Liver (tissue), 9 donors: Measurements from ENCODE around the gene SLC24A3. TPM values are rescaled to one million over a fixed set of nuclear protein-coding genes. Genes with fewer than 3 reads are reported as not detected.

Source experiments
- DNase-seq: peaks from one replicate; pipeline ENCODE4 v3.0.0-alpha.2; 2017; ENCODE audit warnings: low spot score
- H3K27ac ChIP-seq, 2 donors: one replicate each; pipeline ENCODE4 v1.7.0; 2013; ENCODE audit warnings: inconsistent platforms in 2 of 2, low read length in 2 of 2, control low read depth in 1 of 2, low read depth in 1 of 2, mild to moderate bottlenecking in 1 of 2
- H3K27me3 ChIP-seq, 4 donors: one replicate each; pipeline versions ENCODE4 v1.6.1 to v1.7.0; 2013; ENCODE audit warnings: low read length in 3 of 4, inconsistent platforms in 1 of 4, mild to moderate bottlenecking in 1 of 4, moderate library complexity in 1 of 4; ENCODE audit not compliant: control insufficient read depth in 4 of 4, insufficient read depth in 4 of 4
- H3K36me3 ChIP-seq, 4 donors: one replicate each; pipeline versions ENCODE4 v1.6.1 to v1.7.0; 2013; ENCODE audit warnings: low read length in 3 of 4, mild to moderate bottlenecking in 3 of 4, low read depth in 1 of 4, moderate library complexity in 1 of 4; ENCODE audit not compliant: control insufficient read depth in 4 of 4, insufficient read depth in 3 of 4
- H3K4me1 ChIP-seq, 4 donors: one replicate each; pipeline versions ENCODE4 v1.6.1 to v1.7.0; 2013; ENCODE audit warnings: low read length in 3 of 4, mild to moderate bottlenecking in 3 of 4, moderate library complexity in 1 of 4; ENCODE audit not compliant: control insufficient read depth in 4 of 4, insufficient read depth in 4 of 4
- H3K4me3 ChIP-seq, 3 donors: one replicate each; pipeline versions ENCODE4 v1.6.1 to v1.7.0; 2013; ENCODE audit warnings: low read length in 3 of 3, control low read depth in 1 of 3, low read depth in 1 of 3, mild to moderate bottlenecking in 1 of 3
- H3K9ac ChIP-seq, 2 donors: one replicate each; pipeline ENCODE4 v1.7.0; 2013; ENCODE audit warnings: low read length in 2 of 2, mild to moderate bottlenecking in 2 of 2, moderate library complexity in 2 of 2, control low read depth in 1 of 2, low read depth in 1 of 2
- H3K9me3 ChIP-seq, 4 donors: one replicate each; pipeline versions ENCODE4 v1.6.1 to v1.7.0; 2013; ENCODE audit warnings: low read length in 3 of 4; ENCODE audit not compliant: control insufficient read depth in 4 of 4
- ATF3 ChIP-seq: IDR thresholded peaks from 2 replicates; pipeline ENCODE4 v1.6.1; 2016; ENCODE audit warnings: antibody characterized with exemption
- EGR1 ChIP-seq, 2 donors: IDR thresholded peaks; 2 replicates each; pipeline ENCODE4 v1.6.1; 2016 to 2018; ENCODE audit warnings: antibody characterized with exemption in 2 of 2, low read depth in 2 of 2
- FOXA1 ChIP-seq: IDR thresholded peaks from 2 replicates; pipeline ENCODE4 v1.6.1; 2016; ENCODE audit warnings: antibody characterized with exemption
- FOXA2 ChIP-seq: IDR thresholded peaks from 2 replicates; pipeline ENCODE4 v1.6.1; 2016; ENCODE audit warnings: antibody characterized with exemption
- GABPA ChIP-seq, 2 donors: IDR thresholded peaks in 1 of 2; conservative IDR thresholded peaks in 1 of 2; 2 replicates each; pipeline ENCODE4 v1.6.1; 2016; ENCODE audit warnings: antibody characterized with exemption in 2 of 2, mild to moderate bottlenecking in 1 of 2, moderate library complexity in 1 of 2
- HNF4A ChIP-seq, 2 donors: conservative IDR thresholded peaks; 2 replicates each; pipeline ENCODE4 v1.6.1; 2016; ENCODE audit warnings: antibody characterized with exemption in 2 of 2, mild to moderate bottlenecking in 2 of 2
- HNF4G ChIP-seq: IDR thresholded peaks from 2 replicates; pipeline ENCODE4 v1.6.1; 2016; ENCODE audit warnings: antibody characterized with exemption
- JUND ChIP-seq, 2 donors: IDR thresholded peaks; 2 replicates each; pipeline ENCODE4 v1.6.1; 2016; ENCODE audit warnings: antibody characterized with exemption in 2 of 2
- MAX ChIP-seq: IDR thresholded peaks from 2 replicates; pipeline ENCODE4 v1.6.1; 2016; ENCODE audit warnings: antibody characterized with exemption
- NR2F2 ChIP-seq: IDR thresholded peaks from 2 replicates; pipeline ENCODE4 v1.6.1; 2016; ENCODE audit warnings: antibody characterized with exemption
- RAD21 ChIP-seq, 2 donors: IDR thresholded peaks; 2 replicates each; pipeline ENCODE4 v1.6.1; 2016; ENCODE audit warnings: antibody characterized with exemption in 2 of 2, mild to moderate bottlenecking in 2 of 2
- RXRA ChIP-seq, 2 donors: IDR thresholded peaks; 2 replicates each; pipeline ENCODE4 v1.6.1; 2017 to 2018; ENCODE audit warnings: antibody characterized with exemption in 2 of 2, mild to moderate bottlenecking in 1 of 2
- SP1 ChIP-seq: IDR thresholded peaks from 2 replicates; pipeline ENCODE4 v1.6.1; 2018; ENCODE audit warnings: antibody characterized with exemption, mild to moderate bottlenecking
- YY1 ChIP-seq: IDR thresholded peaks from 2 replicates; pipeline ENCODE4 v1.6.1; 2016; ENCODE audit warnings: antibody characterized with exemption, mild to moderate bottlenecking
- ZBTB33 ChIP-seq: IDR thresholded peaks from 2 replicates; pipeline ENCODE4 v1.6.1; 2016; ENCODE audit warnings: antibody characterized with exemption
- WGBS: extraction: QIAGEN DNeasy Blood & Tissue Kit; methylation state at CpG from one replicate; pipeline ENCODE4 v1.1.7; 2013; 5-methylcytosine and 5-hydroxymethylcytosine counted together
- polyA plus RNA-seq, 2 donors: library from polyadenylated mRNA; stranded (reverse) in 1 of 2; unstranded in 1 of 2; fragments of 200-250 nt in 1 of 2; fragments of >200 nt in 1 of 2; fragmentation: Nextera tagmentation in 1 of 2; extraction: Ambion mirVana in 1 of 2; gene quantifications; one replicate each; pipeline versions ENCODE4 v1.2.1 to v1.2.3, GENCODE V29; 2013 to 2015
- total RNA-seq, 2 donors: library from RNA; depleted of rRNA; stranded (reverse); fragments of >200 nt; gene quantifications; one replicate each; pipeline ENCODE4 v1.2.3, GENCODE V29; 2014
- TF ChIP-seq, protein P1 (sequence below): fragments of 150-350 bp; IDR thresholded peaks from 2 replicates; pipeline ENCODE4 v1.5.1; 2017; ENCODE audit warnings: improper control_type of control experiment, low read depth, low read length; ENCODE audit not compliant: missing input control
- TF ChIP-seq, protein P2 (sequence below): IDR thresholded peaks from 2 replicates; pipeline ENCODE4 v1.6.1; 2016; ENCODE audit warnings: antibody characterized with exemption, mild to moderate bottlenecking
- donor health status: healthy.
- donor health status: healthy.
- donor health status: healthy.
- donor health status: healthy.
- donor health status: healthy.

The SLC24A3 gene
- total and polyA plus RNA-seq, 4 donors: 0.28 to 1.8 (median 0.46) TPM

DNA sequence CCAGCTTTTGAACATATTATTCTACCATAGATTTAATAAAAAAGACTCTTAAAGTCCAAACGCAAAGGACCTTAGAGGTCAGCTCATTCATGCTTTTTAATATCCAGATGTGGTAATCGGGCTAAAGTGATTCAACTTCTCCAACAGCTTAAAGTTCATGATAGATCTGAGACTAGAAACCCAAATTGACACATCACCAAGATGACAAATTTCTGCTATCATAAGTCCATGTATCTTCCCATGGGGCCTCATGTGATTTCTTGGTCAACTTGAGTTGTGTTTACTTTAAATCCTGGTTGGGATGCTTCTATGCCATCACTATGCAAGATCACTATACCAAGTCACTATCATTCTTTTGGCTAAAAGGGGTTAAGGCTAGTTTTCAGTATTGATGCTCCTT, 56.0 kb downstream of the SLC24A3 start:
- no peak for DNase-seq
- peaks cover 0 to 3% (median 0%) of the 10 kb centered on the region in 4 donors for H3K27me3 ChIP-seq
- H3K36me3 ChIP-seq: no peaks in the 10 kb centered on the region
- no peaks in the 10 kb centered on the region for H3K9me3 ChIP-seq
- H3K4me3 ChIP-seq: no peak overlapping the region
- H3K9ac ChIP-seq: no peak overlapping the region
- TF ChIP-seq SP1: no peak
- no peak for TF ChIP-seq EGR1 (IDR thresholded peaks at IDR 0.05; ENCODE audit: low read depth in 2 of 2)
- no peak for TF ChIP-seq HNF4G
- TF ChIP-seq FOXA1: no peak
- no peak for TF ChIP-seq RAD21 (IDR thresholded peaks at IDR 0.05)
- TF ChIP-seq, protein P1, sequence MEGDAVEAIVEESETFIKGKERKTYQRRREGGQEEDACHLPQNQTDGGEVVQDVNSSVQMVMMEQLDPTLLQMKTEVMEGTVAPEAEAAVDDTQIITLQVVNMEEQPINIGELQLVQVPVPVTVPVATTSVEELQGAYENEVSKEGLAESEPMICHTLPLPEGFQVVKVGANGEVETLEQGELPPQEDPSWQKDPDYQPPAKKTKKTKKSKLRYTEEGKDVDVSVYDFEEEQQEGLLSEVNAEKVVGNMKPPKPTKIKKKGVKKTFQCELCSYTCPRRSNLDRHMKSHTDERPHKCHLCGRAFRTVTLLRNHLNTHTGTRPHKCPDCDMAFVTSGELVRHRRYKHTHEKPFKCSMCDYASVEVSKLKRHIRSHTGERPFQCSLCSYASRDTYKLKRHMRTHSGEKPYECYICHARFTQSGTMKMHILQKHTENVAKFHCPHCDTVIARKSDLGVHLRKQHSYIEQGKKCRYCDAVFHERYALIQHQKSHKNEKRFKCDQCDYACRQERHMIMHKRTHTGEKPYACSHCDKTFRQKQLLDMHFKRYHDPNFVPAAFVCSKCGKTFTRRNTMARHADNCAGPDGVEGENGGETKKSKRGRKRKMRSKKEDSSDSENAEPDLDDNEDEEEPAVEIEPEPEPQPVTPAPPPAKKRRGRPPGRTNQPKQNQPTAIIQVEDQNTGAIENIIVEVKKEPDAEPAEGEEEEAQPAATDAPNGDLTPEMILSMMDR: no peak
- no peak for TF ChIP-seq HNF4A (conservative IDR thresholded peaks at IDR 0.05)
- no peak for TF ChIP-seq ZBTB33
- no peak for TF ChIP-seq GABPA (IDR thresholded peaks at IDR 0.05 in 1 of 2, conservative IDR thresholded peaks at IDR 0.05 in 1 of 2)
- TF ChIP-seq ATF3: no peak
- TF ChIP-seq YY1: no peak
- no peak for TF ChIP-seq NR2F2
- TF ChIP-seq, protein P2, sequence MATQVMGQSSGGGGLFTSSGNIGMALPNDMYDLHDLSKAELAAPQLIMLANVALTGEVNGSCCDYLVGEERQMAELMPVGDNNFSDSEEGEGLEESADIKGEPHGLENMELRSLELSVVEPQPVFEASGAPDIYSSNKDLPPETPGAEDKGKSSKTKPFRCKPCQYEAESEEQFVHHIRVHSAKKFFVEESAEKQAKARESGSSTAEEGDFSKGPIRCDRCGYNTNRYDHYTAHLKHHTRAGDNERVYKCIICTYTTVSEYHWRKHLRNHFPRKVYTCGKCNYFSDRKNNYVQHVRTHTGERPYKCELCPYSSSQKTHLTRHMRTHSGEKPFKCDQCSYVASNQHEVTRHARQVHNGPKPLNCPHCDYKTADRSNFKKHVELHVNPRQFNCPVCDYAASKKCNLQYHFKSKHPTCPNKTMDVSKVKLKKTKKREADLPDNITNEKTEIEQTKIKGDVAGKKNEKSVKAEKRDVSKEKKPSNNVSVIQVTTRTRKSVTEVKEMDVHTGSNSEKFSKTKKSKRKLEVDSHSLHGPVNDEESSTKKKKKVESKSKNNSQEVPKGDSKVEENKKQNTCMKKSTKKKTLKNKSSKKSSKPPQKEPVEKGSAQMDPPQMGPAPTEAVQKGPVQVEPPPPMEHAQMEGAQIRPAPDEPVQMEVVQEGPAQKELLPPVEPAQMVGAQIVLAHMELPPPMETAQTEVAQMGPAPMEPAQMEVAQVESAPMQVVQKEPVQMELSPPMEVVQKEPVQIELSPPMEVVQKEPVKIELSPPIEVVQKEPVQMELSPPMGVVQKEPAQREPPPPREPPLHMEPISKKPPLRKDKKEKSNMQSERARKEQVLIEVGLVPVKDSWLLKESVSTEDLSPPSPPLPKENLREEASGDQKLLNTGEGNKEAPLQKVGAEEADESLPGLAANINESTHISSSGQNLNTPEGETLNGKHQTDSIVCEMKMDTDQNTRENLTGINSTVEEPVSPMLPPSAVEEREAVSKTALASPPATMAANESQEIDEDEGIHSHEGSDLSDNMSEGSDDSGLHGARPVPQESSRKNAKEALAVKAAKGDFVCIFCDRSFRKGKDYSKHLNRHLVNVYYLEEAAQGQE: no peak
- TF ChIP-seq JUND (IDR thresholded peaks at IDR 0.05): no peak
- TF ChIP-seq FOXA2: no peak
- no peak for TF ChIP-seq RXRA (IDR thresholded peaks at IDR 0.05)
- TF ChIP-seq MAX: no peak
- H3K4me1 ChIP-seq: no peaks in the 10 kb centered on the region
- no peak overlapping the region for H3K27ac ChIP-seq
- 93% methylated on average over 2 of the region's 2 CpGs for WGBS
